ENCODE results near the gene HTRA3.
A peak's percentile ranks its signal among the peaks of the same experiment; 100 is the strongest.

The HTRA3 gene

GRCh38 chr4:8269535-8270417 lies at the start of gene HTRA3:
Gene HTRA3 (plus strand): TSS chr4:8269754. CDS start chr4:8269969, 215 bp downstream.
- no peak for DNase-seq

GRCh38 chr4:8220661-8221450 lies 48.7 kb upstream of the HTRA3 start:
- no peak for DNase-seq

- DNase-seq: no peak
These were observed 48.1 kb upstream of the HTRA3 start for GRCh38 chr4:8221476-8221875.

GRCh38 chr4:8221985-8222384 lies 47.6 kb upstream of the HTRA3 start:
- no peak for DNase-seq

- no peak for DNase-seq
These were observed 46.8 kb upstream of the HTRA3 start for GRCh38 chr4:8222609-8223388.

GRCh38 chr4:8224267-8224974 lies 45.1 kb upstream of the HTRA3 start:
- no peak for DNase-seq

- DNase-seq: no peak
These were observed 44.5 kb upstream of the HTRA3 start for GRCh38 chr4:8224975-8225625.

- no peak for DNase-seq
These were observed 43.7 kb upstream of the HTRA3 start for GRCh38 chr4:8225706-8226443.

- DNase-seq: no peak
These were observed 42.3 kb upstream of the HTRA3 start for GRCh38 chr4:8227201-8227770.

GRCh38 chr4:8227771-8228318 lies 41.7 kb upstream of the HTRA3 start:
- no peak for DNase-seq

- DNase-seq: peak; percentile 57
These were observed 41.0 kb upstream of the HTRA3 start for GRCh38 chr4:8228319-8229250.

- DNase-seq: no peak
These were observed 40.1 kb upstream of the HTRA3 start for GRCh38 chr4:8229331-8229975.

GRCh38 chr4:8230033-8230432 lies 39.5 kb upstream of the HTRA3 start:
- no peak for DNase-seq

- no peak for DNase-seq
These were observed 38.7 kb upstream of the HTRA3 start for GRCh38 chr4:8230891-8231290.

GRCh38 chr4:8231551-8232049 lies 38.0 kb upstream of the HTRA3 start:
- DNase-seq: no peak

- no peak for DNase-seq
These were observed 36.8 kb upstream of the HTRA3 start for GRCh38 chr4:8232748-8233147.

GRCh38 chr4:8233672-8234484 lies 35.7 kb upstream of the HTRA3 start:
- DNase-seq: no peak

- no peak for DNase-seq
These were observed 34.8 kb upstream of the HTRA3 start for GRCh38 chr4:8234715-8235114.
